Panc1 (cell line): ENCODE measurements around the gene CTXND1.

Experiments used
- TF ChIP-seq, protein P1 (sequence below), 2 experiments: IDR thresholded peaks; 2 replicates each; pipeline ENCODE4 v1.6.1; 2011 to 2012; ENCODE audit warnings: low read depth in 2 of 2, control low read depth in 1 of 2, low read length in 1 of 2, mild to moderate bottlenecking in 1 of 2, moderate library complexity in 1 of 2; ENCODE audit not compliant: insufficient read depth in 1 of 2
- TF ChIP-seq, protein P2 (sequence below): fragments of 450-650 bp; IDR thresholded peaks from 2 replicates; pipeline ENCODE4 v1.5.1; 2017; ENCODE audit warnings: mild to moderate bottlenecking

DNA sequence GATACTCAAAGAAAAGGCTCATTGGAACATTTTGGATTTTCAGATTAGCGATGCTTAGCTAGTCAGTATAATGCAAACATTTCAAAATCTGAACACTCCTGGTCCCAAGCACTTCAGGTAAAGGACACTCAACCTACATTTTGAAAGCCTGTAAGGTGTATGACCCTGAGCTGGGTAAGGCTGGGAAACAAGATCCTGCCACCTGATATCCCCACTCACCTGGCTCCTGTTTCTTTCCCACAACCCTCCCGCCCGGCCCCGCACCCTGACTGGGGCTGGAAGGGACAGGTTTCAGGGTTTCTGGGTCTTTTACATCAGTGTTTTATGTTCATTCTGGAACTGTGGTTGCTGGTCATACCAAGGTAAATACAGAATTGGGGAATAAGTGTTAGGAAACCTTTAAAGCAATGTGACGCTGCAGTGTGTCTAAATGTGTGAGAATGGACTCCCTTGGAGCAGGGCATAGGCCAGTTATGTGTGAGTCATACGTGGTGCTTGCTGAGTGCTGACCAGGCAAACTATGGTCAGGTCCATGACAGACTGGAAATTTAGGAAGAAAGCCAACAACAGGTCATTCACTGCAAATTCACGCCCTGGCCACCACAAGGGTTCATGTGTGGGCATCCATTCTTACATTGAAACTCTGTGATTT, 22.9 kb downstream of the CTXND1 start:
- TF ChIP-seq, protein P1, sequence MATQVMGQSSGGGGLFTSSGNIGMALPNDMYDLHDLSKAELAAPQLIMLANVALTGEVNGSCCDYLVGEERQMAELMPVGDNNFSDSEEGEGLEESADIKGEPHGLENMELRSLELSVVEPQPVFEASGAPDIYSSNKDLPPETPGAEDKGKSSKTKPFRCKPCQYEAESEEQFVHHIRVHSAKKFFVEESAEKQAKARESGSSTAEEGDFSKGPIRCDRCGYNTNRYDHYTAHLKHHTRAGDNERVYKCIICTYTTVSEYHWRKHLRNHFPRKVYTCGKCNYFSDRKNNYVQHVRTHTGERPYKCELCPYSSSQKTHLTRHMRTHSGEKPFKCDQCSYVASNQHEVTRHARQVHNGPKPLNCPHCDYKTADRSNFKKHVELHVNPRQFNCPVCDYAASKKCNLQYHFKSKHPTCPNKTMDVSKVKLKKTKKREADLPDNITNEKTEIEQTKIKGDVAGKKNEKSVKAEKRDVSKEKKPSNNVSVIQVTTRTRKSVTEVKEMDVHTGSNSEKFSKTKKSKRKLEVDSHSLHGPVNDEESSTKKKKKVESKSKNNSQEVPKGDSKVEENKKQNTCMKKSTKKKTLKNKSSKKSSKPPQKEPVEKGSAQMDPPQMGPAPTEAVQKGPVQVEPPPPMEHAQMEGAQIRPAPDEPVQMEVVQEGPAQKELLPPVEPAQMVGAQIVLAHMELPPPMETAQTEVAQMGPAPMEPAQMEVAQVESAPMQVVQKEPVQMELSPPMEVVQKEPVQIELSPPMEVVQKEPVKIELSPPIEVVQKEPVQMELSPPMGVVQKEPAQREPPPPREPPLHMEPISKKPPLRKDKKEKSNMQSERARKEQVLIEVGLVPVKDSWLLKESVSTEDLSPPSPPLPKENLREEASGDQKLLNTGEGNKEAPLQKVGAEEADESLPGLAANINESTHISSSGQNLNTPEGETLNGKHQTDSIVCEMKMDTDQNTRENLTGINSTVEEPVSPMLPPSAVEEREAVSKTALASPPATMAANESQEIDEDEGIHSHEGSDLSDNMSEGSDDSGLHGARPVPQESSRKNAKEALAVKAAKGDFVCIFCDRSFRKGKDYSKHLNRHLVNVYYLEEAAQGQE (IDR thresholded peaks at IDR 0.05; ENCODE audit: insufficient read depth in 1 of 2, low read depth in 2 of 2, low read length in 1 of 2): no peak
- TF ChIP-seq, protein P2, sequence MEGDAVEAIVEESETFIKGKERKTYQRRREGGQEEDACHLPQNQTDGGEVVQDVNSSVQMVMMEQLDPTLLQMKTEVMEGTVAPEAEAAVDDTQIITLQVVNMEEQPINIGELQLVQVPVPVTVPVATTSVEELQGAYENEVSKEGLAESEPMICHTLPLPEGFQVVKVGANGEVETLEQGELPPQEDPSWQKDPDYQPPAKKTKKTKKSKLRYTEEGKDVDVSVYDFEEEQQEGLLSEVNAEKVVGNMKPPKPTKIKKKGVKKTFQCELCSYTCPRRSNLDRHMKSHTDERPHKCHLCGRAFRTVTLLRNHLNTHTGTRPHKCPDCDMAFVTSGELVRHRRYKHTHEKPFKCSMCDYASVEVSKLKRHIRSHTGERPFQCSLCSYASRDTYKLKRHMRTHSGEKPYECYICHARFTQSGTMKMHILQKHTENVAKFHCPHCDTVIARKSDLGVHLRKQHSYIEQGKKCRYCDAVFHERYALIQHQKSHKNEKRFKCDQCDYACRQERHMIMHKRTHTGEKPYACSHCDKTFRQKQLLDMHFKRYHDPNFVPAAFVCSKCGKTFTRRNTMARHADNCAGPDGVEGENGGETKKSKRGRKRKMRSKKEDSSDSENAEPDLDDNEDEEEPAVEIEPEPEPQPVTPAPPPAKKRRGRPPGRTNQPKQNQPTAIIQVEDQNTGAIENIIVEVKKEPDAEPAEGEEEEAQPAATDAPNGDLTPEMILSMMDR: no peak
